Measurements from ENCODE around the gene MADD. TPM values are rescaled to one million over a fixed set of nuclear protein-coding genes. Genes with fewer than 3 reads are reported as not detected.

The MADD gene
- total RNA-seq, 1 experiment from 2014 or later = 42.9 TPM

DNA sequence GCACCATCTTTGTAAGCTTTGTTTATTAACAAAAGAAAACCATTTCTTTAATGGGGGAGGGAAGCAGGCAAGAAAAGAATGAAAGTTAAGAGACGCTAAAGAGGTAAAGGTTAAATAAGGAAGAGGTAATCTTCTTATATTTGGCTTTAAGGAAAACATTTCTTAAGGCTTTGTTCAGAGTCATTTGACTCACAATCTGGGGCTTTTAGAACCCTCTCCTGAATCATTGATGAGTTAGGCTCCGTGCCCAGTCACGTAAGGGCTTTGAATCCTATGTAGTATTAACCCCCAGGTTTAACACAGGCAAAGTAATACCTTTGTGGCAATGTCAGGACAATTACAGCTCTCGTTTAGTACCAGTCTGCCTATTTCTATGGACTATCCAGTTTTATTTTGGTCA is 26.1 kb downstream of the MADD start:
- intact Hi-C loops (cut with micrococcal nuclease; ENCODE audit: unreplicated experiment) = no loop called here
- DNase-seq = no peak
- TF ChIP-seq, protein P1, sequence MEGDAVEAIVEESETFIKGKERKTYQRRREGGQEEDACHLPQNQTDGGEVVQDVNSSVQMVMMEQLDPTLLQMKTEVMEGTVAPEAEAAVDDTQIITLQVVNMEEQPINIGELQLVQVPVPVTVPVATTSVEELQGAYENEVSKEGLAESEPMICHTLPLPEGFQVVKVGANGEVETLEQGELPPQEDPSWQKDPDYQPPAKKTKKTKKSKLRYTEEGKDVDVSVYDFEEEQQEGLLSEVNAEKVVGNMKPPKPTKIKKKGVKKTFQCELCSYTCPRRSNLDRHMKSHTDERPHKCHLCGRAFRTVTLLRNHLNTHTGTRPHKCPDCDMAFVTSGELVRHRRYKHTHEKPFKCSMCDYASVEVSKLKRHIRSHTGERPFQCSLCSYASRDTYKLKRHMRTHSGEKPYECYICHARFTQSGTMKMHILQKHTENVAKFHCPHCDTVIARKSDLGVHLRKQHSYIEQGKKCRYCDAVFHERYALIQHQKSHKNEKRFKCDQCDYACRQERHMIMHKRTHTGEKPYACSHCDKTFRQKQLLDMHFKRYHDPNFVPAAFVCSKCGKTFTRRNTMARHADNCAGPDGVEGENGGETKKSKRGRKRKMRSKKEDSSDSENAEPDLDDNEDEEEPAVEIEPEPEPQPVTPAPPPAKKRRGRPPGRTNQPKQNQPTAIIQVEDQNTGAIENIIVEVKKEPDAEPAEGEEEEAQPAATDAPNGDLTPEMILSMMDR (IDR thresholded peaks at IDR 0.05; ENCODE audit: unreplicated experiment) = no peak
- Mint-ChIP-seq H3K4me3 (ENCODE audit: low read depth, unreplicated experiment) (no peak overlapping the region), H3K27ac (ENCODE audit: unreplicated experiment) (no peak overlapping the region), H3K9me3 (ENCODE audit: low read depth, unreplicated experiment) (no peaks in the 10 kb centered on the region), H3K27me3 (ENCODE audit: unreplicated experiment) (no peaks in the 10 kb centered on the region), H3K36me3 (ENCODE audit: insufficient read depth, unreplicated experiment) (peaks cover 38% of the 10 kb centered on the region), H3K4me1 (ENCODE audit: low read depth, unreplicated experiment) (no peaks in the 10 kb centered on the region)
- no TSS peak for BruUV-seq (replicated peaks)
- CTCF ChIA-PET = no interaction called here

DNA sequence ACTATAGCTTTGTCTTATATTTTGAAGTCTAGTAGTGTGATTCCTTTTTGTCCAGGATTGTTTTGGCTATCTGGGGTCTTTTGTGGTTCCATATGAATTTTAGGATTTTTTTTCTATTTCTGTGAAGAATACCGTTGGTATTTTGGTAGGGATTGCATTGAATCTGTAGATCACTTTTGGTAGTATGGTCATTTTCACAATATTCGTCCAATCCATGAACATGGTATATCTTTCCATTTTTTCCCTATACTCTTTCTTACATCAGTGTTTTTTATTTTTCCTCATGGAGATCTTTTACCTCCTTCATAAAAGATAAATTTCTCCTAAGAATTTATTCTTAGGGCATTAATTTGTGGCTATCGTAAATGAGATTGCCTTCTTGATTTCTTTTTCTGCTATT is 29.1 kb downstream of the MADD start:
- Mint-ChIP-seq H3K36me3 (ENCODE audit: insufficient read depth, unreplicated experiment) (peaks cover 37% of the 10 kb centered on the region), H3K9me3 (ENCODE audit: low read depth, unreplicated experiment) (peaks cover 4% of the 10 kb centered on the region), H3K27ac (ENCODE audit: unreplicated experiment) (no peak overlapping the region), H3K27me3 (ENCODE audit: unreplicated experiment) (no peaks in the 10 kb centered on the region), H3K4me3 (ENCODE audit: low read depth, unreplicated experiment) (no peak overlapping the region), H3K4me1 (ENCODE audit: low read depth, unreplicated experiment) (no peaks in the 10 kb centered on the region)
- TF ChIP-seq, protein P1 (IDR thresholded peaks at IDR 0.05; ENCODE audit: unreplicated experiment) = no peak
- intact Hi-C loops (cut with micrococcal nuclease; ENCODE audit: unreplicated experiment) = no loop called here
- no peak for DNase-seq
- no TSS peak for BruUV-seq (replicated peaks)
- CTCF ChIA-PET = no interaction called here

DNA sequence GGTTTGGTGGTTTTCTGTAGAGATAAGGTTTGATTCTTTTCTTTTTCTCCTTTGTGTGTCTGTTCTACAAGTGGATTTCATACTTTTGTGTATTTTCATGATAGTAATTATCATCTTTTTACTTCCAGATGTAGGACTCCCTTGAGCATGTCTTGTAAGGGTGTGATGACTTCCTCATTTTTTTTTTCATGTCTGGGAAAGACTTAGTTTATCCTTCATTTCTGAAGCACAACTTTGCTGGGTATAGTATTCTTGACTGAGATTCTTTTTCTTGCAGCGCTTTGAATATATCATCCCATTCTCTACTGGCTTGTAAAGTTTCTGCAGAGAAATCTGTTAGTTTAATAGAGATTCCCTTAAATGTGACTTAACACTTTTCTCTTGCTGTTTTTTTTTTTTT is 32.9 kb downstream of the MADD start:
- BruUV-seq (replicated peaks) = no TSS peak
- Mint-ChIP-seq H3K27me3 (ENCODE audit: unreplicated experiment) (no peaks in the 10 kb centered on the region), H3K4me1 (ENCODE audit: low read depth, unreplicated experiment) (no peaks in the 10 kb centered on the region), H3K36me3 (ENCODE audit: insufficient read depth, unreplicated experiment) (peaks cover 29% of the 10 kb centered on the region), H3K4me3 (ENCODE audit: low read depth, unreplicated experiment) (no peak overlapping the region), H3K27ac (ENCODE audit: unreplicated experiment) (no peak overlapping the region), H3K9me3 (ENCODE audit: low read depth, unreplicated experiment) (peaks cover 4% of the 10 kb centered on the region)
- CTCF ChIA-PET = interaction anchor here (0.7 kb wide), 1 partner anchor 1469 kb away, joined by 10 read pairs; no protein-coding TSS in a partner anchor
- TF ChIP-seq, protein P1 (IDR thresholded peaks at IDR 0.05; ENCODE audit: unreplicated experiment) = no peak
- DNase-seq = no peak
- intact Hi-C loops (cut with micrococcal nuclease; ENCODE audit: unreplicated experiment) = no loop called here

DNA sequence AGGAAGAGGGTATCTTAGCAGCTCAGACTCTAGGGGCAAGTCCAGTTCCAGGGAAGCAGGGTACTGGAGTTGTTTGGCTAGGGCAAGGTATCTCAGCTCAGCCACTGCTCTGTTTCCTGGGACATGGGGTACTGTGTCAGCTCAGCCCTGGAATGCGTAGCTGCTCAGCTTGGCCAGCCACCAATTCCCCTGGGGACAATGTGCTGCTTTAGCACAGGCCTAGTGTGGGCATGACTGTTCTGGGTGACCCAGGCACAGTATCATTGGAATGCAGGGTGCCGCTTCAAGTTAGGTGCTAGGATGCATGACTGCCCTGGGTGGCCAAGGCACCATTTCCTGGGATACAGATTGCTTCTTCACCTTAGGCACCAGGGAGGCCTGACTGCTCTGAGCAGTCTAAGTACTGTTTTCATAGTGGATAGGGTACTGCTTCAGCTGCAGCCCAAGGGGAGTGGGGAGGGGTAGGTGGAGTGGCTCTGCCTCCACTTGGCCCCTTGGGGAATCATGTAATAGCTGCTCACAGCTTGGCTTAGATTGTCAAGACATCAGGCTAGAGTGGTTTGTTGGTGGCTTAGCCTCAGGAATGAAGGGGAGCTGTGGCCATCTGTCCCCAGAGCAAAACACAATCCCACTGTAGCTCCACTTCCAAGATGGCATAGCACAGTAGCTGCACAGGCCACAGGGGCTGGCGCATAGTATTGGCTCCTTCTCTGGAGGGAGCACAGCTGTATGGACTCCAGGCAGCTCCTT is 36.0 kb downstream of the MADD start:
- Mint-ChIP-seq H3K4me3 (ENCODE audit: low read depth, unreplicated experiment) (no peak overlapping the region), H3K36me3 (ENCODE audit: insufficient read depth, unreplicated experiment) (peaks cover 22% of the 10 kb centered on the region), H3K27ac (ENCODE audit: unreplicated experiment) (no peak overlapping the region), H3K4me1 (ENCODE audit: low read depth, unreplicated experiment) (no peaks in the 10 kb centered on the region), H3K9me3 (ENCODE audit: low read depth, unreplicated experiment) (peaks cover 4% of the 10 kb centered on the region), H3K27me3 (ENCODE audit: unreplicated experiment) (no peaks in the 10 kb centered on the region)
- TF ChIP-seq, protein P1 (IDR thresholded peaks at IDR 0.05; ENCODE audit: unreplicated experiment) = no peak
- no peak for DNase-seq
- intact Hi-C loops (cut with micrococcal nuclease; ENCODE audit: unreplicated experiment) = no loop called here
- no TSS peak for BruUV-seq (replicated peaks)
- CTCF ChIA-PET = no interaction called here

All from Calu3 (cell line).